Measurements from ENCODE around the gene TRAPPC2.
"Not testable (repeated sequence)": the region's sequence is repeated elsewhere in the genome, so short reads cannot be mapped to it uniquely, and the experiment has no call there.

The TRAPPC2 gene

DNA sequence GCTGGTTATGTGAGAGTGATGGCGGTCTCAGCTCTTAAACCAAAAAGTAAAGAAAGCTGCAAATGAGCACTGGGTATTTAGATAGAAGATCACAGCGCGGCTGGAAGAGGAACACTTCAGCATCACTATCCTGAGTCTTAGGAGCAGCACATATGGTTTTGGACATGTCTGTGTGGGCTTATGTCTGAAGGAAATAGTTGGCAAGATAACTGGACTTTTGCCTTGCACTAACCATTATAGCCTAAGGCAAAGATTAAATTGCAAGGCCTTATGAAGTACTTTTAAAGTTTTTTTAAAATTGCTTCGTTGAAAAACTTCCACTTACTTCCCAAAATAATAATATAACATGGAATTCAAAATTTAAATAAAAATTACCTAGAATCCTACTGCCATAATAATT lies 50.1 kb downstream of the TRAPPC2 start:
- no peak overlapping the region for H3K9ac ChIP-seq (ENCODE audit: low read depth, low read length)
- no peaks in the 10 kb centered on the region for H3K9me3 ChIP-seq (ENCODE audit: control insufficient read depth, insufficient read depth, low read length)
- H3K36me3 ChIP-seq (ENCODE audit: control insufficient read depth, insufficient read depth, low read length): no peaks in the 10 kb centered on the region
- no peaks in the 10 kb centered on the region for H3K4me1 ChIP-seq (ENCODE audit: control insufficient read depth, insufficient read depth, low read length)
- H3K27me3 ChIP-seq (ENCODE audit: control insufficient read depth, insufficient read depth, low read length): peaks cover 15% of the 10 kb centered on the region
- no peak overlapping the region for H3K4me3 ChIP-seq (ENCODE audit: low read depth, low read length)

DNA sequence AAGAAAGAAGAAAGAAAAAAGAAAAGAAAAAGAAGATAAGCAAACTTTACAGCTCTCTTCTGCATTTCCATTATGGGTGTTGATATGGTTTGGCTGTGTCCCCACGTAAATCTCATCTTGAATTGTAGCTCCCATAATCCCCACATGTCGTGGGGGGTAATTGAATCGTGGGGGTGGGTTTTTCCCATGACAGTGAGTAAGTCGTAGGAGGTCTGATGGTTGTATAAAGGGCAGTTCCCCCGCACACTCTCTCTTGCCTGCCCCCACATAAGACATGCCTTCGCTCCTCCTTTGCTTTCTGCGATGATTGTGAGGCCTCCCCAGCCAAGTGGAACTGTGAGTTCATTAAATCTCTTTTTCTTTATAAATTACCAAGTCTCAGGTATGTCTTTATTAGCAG lies 52.8 kb downstream of the TRAPPC2 start:
- H3K4me3 ChIP-seq (ENCODE audit: low read depth, low read length): no peak overlapping the region
- H3K9me3 ChIP-seq (ENCODE audit: control insufficient read depth, insufficient read depth, low read length): no peaks in the 10 kb centered on the region
- H3K36me3 ChIP-seq (ENCODE audit: control insufficient read depth, insufficient read depth, low read length): no peaks in the 10 kb centered on the region
- H3K9ac ChIP-seq (ENCODE audit: low read depth, low read length): no peak overlapping the region
- no peaks in the 10 kb centered on the region for H3K4me1 ChIP-seq (ENCODE audit: control insufficient read depth, insufficient read depth, low read length)
- no peaks in the 10 kb centered on the region for H3K27me3 ChIP-seq (ENCODE audit: control insufficient read depth, insufficient read depth, low read length)

DNA sequence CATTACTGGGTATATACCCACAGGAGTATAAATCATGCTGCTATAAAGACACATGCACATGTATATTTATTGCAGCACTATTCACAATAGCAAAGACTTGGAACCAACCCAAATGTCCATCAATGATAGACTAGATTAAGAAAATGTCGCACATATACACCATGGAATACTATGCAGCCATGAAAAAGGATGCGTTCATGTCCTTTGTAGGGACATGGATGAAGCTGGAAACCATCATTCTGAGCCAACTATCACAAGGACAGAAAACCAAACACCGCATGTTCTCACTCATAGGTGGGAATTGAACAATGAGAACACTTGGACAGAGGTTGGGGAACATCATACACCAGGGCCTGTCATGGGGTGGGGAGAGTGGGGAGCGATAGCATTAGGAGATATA lies 54.7 kb downstream of the TRAPPC2 start:
- not testable (repeated sequence) for H3K4me3 ChIP-seq (ENCODE audit: low read depth, low read length); H3K9ac ChIP-seq (ENCODE audit: low read depth, low read length); H3K27me3 ChIP-seq (ENCODE audit: control insufficient read depth, insufficient read depth, low read length); H3K4me1 ChIP-seq (ENCODE audit: control insufficient read depth, insufficient read depth, low read length); H3K9me3 ChIP-seq (ENCODE audit: control insufficient read depth, insufficient read depth, low read length); H3K36me3 ChIP-seq (ENCODE audit: control insufficient read depth, insufficient read depth, low read length)

DNA sequence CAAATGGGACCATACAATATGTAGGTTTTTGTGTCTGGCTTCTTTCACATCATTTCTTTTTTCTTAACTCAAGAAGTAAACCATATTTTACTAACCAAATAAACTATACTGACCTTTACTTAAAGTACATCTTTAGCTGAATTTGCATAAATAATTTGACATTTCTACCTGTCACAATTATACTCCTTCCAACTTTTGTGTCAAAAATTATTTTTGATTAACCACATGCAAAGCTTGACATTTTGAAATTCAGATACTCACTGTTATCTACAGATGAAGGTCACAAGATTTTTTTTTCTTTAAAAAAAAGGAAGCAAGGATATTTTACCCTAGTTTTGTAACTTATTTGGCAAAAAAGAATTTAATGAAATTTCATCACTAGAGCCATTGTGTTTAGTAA lies 57.5 kb downstream of the TRAPPC2 start:
- Histone ChIP-seq H3K4me3 (ENCODE audit: low read depth, low read length) (no peak overlapping the region), H3K9ac (ENCODE audit: low read depth, low read length) (no peak overlapping the region)

DNA sequence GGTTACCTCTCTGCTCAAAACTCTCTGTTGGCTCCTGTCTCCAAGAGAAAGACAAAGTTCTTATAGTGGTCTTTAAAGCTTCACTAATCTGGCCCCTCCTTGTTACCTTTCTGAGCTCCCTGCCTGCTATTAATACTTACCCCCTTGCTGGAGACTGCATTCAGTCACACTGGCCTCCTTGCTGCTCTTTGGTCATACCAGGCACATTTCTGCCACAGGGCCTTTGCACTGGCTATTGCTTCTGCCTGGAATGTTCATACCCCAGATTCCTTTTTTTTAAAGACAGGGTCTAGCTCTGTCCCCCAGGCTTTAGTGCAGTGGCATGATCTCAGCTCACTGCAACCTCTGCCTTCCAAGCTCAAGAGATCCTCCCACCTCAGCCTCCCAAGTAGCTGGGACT lies 61.4 kb downstream of the TRAPPC2 start:
- Histone ChIP-seq H3K4me1 (ENCODE audit: control insufficient read depth, insufficient read depth, low read length) (peaks cover under 1% of the 10 kb centered on the region), H3K27me3 (ENCODE audit: control insufficient read depth, insufficient read depth, low read length) (no peaks in the 10 kb centered on the region)

More for the DNA sequence above, 57.5 kb downstream of the TRAPPC2 start:
- Histone ChIP-seq H3K9me3 (ENCODE audit: control insufficient read depth, insufficient read depth, low read length) (no peaks in the 10 kb centered on the region), H3K4me1 (ENCODE audit: control insufficient read depth, insufficient read depth, low read length) (no peaks in the 10 kb centered on the region), H3K27me3 (ENCODE audit: control insufficient read depth, insufficient read depth, low read length) (no peaks in the 10 kb centered on the region), H3K36me3 (ENCODE audit: control insufficient read depth, insufficient read depth, low read length) (no peaks in the 10 kb centered on the region)

DNA sequence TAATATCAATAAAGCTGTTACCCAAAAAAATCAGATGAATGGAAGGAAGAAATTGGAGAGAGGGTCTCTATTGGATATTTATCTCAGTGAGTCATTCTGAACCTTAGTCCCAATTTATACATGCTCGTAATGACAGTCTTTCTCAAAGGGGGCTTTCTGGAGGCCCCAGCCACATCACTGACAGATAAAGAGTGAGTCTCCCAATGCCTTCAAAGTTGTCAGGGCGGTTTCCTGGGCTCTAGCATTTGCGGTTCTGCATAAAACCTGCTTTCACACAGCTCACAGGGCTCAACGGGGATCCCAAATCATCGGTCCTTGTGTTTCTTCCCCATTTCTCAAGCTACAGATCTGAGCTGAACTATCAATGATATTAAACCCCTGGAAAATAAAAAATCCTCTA lies 64.2 kb downstream of the TRAPPC2 start:
- Histone ChIP-seq H3K9ac (ENCODE audit: low read depth, low read length) (no peak overlapping the region), H3K4me1 (ENCODE audit: control insufficient read depth, insufficient read depth, low read length) (peaks cover 3% of the 10 kb centered on the region), H3K36me3 (ENCODE audit: control insufficient read depth, insufficient read depth, low read length) (no peaks in the 10 kb centered on the region), H3K27me3 (ENCODE audit: control insufficient read depth, insufficient read depth, low read length) (no peaks in the 10 kb centered on the region), H3K9me3 (ENCODE audit: control insufficient read depth, insufficient read depth, low read length) (no peaks in the 10 kb centered on the region), H3K4me3 (ENCODE audit: low read depth, low read length) (no peak overlapping the region)

More for the DNA sequence above, 61.4 kb downstream of the TRAPPC2 start:
- H3K4me3 ChIP-seq (ENCODE audit: low read depth, low read length): no peak overlapping the region
- H3K36me3 ChIP-seq (ENCODE audit: control insufficient read depth, insufficient read depth, low read length): no peaks in the 10 kb centered on the region
- H3K9me3 ChIP-seq (ENCODE audit: control insufficient read depth, insufficient read depth, low read length): no peaks in the 10 kb centered on the region
- H3K9ac ChIP-seq (ENCODE audit: low read depth, low read length): no peak overlapping the region

DNA sequence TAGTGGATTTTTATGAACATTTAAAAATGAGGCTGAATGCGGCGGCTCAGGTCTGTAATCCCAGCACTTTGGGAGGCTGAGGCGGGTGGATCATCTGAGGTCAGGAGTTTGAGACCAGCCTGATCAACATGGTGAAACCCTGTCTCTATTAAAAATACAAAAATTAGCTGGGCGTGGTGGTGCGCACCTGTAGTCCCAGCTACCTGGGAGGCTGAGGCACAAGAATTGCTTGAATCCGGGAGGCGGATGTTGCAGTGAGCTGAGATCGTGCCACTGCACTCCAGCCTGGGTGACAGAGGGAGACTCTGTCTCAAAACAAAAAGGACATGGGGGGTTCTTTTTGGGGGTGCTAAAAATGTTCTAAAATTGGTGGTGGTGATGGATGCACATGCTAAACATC lies 64.7 kb downstream of the TRAPPC2 start:
- not testable (repeated sequence) for H3K9ac ChIP-seq (ENCODE audit: low read depth, low read length); H3K4me1 ChIP-seq (ENCODE audit: control insufficient read depth, insufficient read depth, low read length); H3K4me3 ChIP-seq (ENCODE audit: low read depth, low read length); H3K36me3 ChIP-seq (ENCODE audit: control insufficient read depth, insufficient read depth, low read length); H3K27me3 ChIP-seq (ENCODE audit: control insufficient read depth, insufficient read depth, low read length); H3K9me3 ChIP-seq (ENCODE audit: control insufficient read depth, insufficient read depth, low read length)

DNA sequence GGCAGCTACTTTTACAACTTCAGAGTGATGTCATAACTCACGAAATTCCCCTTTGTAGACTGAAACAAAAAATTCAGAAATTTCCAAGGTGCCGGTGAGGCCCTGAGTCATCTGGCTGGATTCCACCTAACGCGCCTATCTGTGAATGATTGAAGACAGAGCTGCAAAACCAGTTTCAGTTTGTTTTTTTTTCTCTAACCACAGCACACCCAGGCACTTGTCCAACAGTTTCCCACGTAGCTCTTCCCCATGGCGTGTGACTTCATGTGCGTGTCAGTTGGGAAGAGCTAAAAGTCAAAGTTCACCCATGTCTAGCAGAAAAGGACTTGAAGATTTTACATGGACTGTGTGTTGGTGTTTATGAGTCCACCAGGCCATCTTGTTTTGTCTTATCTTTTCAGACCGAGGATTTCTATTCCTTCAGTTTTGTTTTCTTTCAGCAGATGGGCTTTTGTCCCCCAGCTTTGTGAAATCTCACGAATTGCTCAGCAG lies 65.1 kb downstream of the TRAPPC2 start:
- H3K4me1 ChIP-seq (ENCODE audit: control insufficient read depth, insufficient read depth, low read length): peaks cover 3% of the 10 kb centered on the region
- H3K4me3 ChIP-seq (ENCODE audit: low read depth, low read length): no peak overlapping the region
- H3K9me3 ChIP-seq (ENCODE audit: control insufficient read depth, insufficient read depth, low read length): no peaks in the 10 kb centered on the region
- H3K9ac ChIP-seq (ENCODE audit: low read depth, low read length): no peak overlapping the region
- no peaks in the 10 kb centered on the region for H3K36me3 ChIP-seq (ENCODE audit: control insufficient read depth, insufficient read depth, low read length)
- no peaks in the 10 kb centered on the region for H3K27me3 ChIP-seq (ENCODE audit: control insufficient read depth, insufficient read depth, low read length)

DNA sequence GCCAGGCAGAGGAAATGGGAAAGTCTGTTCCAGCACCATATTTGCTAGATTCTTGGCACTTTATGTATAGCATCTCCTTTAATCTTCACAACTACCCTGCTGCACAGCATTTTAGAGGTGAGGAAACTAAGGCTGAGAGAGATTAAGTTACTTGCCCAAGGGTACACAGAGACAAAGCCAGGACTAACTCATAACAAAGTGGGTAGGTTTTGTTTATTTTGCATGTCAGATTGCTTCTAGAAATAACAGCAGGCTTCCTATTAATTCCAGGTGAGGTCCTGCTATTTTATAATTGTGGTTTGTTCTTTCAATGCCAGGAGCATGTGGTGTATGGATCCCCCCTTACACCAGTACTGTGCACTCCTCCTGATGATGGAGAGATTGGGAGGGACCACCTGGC lies 66.5 kb downstream of the TRAPPC2 start:
- Histone ChIP-seq H3K27me3 (ENCODE audit: control insufficient read depth, insufficient read depth, low read length) (no peaks in the 10 kb centered on the region), H3K9ac (ENCODE audit: low read depth, low read length) (no peak overlapping the region), H3K36me3 (ENCODE audit: control insufficient read depth, insufficient read depth, low read length) (no peaks in the 10 kb centered on the region), H3K9me3 (ENCODE audit: control insufficient read depth, insufficient read depth, low read length) (no peaks in the 10 kb centered on the region), H3K4me1 (ENCODE audit: control insufficient read depth, insufficient read depth, low read length) (peaks cover 3% of the 10 kb centered on the region), H3K4me3 (ENCODE audit: low read depth, low read length) (no peak overlapping the region)

DNA sequence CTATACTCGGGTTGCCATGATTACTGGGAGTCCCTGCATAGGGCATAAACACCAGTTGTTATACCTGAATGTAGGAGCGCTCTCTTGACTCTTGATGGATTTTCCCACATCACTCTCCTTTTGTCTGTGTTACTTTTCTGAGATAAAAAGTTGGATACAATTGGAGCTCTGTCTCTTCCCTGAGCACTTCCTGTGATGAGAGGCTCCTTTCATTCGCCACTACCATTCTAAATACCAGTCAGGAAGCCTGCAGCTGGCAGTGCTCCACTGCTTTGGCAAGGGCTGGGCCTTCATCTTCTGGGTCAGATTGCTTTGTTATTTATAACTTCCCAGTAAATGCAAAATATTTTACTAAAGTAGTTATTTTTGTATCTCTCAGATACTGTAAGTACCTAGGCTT lies 67.6 kb downstream of the TRAPPC2 start:
- no peaks in the 10 kb centered on the region for H3K9me3 ChIP-seq (ENCODE audit: control insufficient read depth, insufficient read depth, low read length)
- H3K9ac ChIP-seq (ENCODE audit: low read depth, low read length): no peak overlapping the region
- no peaks in the 10 kb centered on the region for H3K36me3 ChIP-seq (ENCODE audit: control insufficient read depth, insufficient read depth, low read length)
- peaks cover 3% of the 10 kb centered on the region for H3K4me1 ChIP-seq (ENCODE audit: control insufficient read depth, insufficient read depth, low read length)
- H3K27me3 ChIP-seq (ENCODE audit: control insufficient read depth, insufficient read depth, low read length): no peaks in the 10 kb centered on the region
- no peak overlapping the region for H3K4me3 ChIP-seq (ENCODE audit: low read depth, low read length)

DNA sequence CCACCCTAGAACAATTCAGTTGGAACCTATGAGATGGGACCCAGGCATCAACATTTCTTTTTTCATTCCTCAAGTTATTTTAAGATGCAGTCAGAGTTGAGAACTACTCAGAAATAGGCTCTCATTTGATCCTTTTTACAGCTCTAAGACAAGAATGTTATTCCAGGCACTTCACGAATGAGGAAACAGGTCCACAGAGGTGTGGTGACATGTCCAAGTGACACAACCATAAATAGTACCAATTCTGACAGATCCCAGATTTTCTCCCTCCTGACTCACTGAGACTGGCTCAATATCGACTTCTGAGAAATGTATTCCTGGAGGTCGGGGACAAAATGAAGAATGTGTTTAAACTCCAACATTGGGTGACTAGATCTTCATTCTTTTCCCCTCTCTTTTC lies 70.4 kb downstream of the TRAPPC2 start:
- Histone ChIP-seq H3K4me1 (ENCODE audit: control insufficient read depth, insufficient read depth, low read length) (peaks cover 4% of the 10 kb centered on the region), H3K4me3 (ENCODE audit: low read depth, low read length) (no peak overlapping the region)

DNA sequence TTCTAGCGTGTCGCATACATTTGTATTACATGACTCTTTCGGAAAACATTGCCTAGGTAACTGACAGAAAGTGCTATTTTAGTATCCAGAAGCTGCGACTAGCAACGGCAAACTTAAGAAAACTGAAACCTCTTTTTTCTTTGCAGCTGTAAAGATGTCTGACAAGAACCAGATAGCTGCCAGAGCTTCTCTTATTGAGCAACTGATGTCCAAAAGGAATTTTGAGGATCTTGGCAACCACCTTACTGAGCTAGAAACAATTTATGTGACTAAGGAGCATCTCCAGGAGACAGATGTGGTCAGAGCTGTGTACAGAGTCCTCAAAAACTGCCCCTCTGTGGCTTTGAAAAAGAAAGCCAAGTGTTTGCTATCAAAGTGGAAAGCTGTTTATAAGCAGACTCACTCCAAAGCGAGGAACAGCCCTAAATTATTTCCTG lies 72.0 kb downstream of the TRAPPC2 start:
- no peak overlapping the region for H3K4me3 ChIP-seq (ENCODE audit: low read depth, low read length)
- H3K27me3 ChIP-seq (ENCODE audit: control insufficient read depth, insufficient read depth, low read length): no peaks in the 10 kb centered on the region
- H3K4me1 ChIP-seq (ENCODE audit: control insufficient read depth, insufficient read depth, low read length): peaks cover 4% of the 10 kb centered on the region
- H3K36me3 ChIP-seq (ENCODE audit: control insufficient read depth, insufficient read depth, low read length): no peaks in the 10 kb centered on the region
- H3K9me3 ChIP-seq (ENCODE audit: control insufficient read depth, insufficient read depth, low read length): no peaks in the 10 kb centered on the region
- H3K9ac ChIP-seq (ENCODE audit: low read depth, low read length): no peak overlapping the region

More for the DNA sequence above, 70.4 kb downstream of the TRAPPC2 start:
- H3K36me3 ChIP-seq (ENCODE audit: control insufficient read depth, insufficient read depth, low read length): no peaks in the 10 kb centered on the region
- no peak overlapping the region for H3K9ac ChIP-seq (ENCODE audit: low read depth, low read length)
- H3K9me3 ChIP-seq (ENCODE audit: control insufficient read depth, insufficient read depth, low read length): no peaks in the 10 kb centered on the region
- no peaks in the 10 kb centered on the region for H3K27me3 ChIP-seq (ENCODE audit: control insufficient read depth, insufficient read depth, low read length)
